NCI-H1105 treated with DMSO at 0.1 percent for 48 hours (cell line): Measurements from ENCODE around the gene SCAPER.

Experiments
- DNase-seq: peaks from one replicate; lab custom pipeline; 2025; lab: John Stamatoyannopoulos, UW

The SCAPER gene

GRCh38 chr15:76426941-76427340 lies 478.2 kb downstream of the SCAPER start:
- no peak for DNase-seq

GRCh38 chr15:76418352-76419140 lies 486.6 kb downstream of the SCAPER start:
- no peak for DNase-seq

- DNase-seq: no peak
Observed at GRCh38 chr15:76401285-76401684, 503.9 kb downstream of the SCAPER start.

DNA sequence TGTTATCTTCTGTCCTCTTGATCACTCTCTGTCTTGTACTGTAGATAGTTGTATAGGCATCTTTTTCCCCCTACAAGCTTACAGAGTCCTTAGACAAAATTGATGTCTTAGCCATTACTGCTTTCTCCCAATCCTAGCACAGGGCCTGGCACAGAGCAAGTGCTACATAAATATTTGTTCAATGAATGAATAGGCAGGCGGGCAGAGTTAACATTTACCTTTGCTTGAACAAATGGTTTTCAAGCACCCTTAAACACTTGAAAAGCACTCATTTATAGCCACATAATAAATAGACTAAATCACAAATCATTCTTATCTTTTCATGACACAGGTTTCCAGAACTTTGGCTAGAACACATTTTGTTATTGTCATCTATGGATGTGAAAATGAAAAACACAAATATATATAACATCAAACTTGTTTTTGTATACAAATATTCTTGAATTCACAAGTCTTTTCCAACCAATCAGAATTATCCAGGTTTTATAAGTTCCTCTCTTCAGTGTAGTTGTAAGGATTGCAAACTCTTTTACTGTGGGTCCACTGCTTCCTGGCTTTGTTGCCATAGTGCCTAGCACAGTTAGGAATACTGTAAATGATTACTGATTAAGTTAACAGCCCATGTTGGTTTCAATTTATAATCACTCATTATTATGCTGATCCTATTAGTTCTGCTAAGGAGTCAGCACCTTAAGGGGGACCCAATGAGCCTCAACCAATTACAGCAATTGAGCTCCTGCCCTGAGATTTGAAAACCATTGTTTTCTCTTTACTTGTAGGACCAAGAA lies 506.6 kb downstream of the SCAPER start:
- DNase-seq: peak; percentile 74

GRCh38 chr15:76393614-76394013 lies 511.5 kb downstream of the SCAPER start:
- DNase-seq: peak; percentile 84

DNA sequence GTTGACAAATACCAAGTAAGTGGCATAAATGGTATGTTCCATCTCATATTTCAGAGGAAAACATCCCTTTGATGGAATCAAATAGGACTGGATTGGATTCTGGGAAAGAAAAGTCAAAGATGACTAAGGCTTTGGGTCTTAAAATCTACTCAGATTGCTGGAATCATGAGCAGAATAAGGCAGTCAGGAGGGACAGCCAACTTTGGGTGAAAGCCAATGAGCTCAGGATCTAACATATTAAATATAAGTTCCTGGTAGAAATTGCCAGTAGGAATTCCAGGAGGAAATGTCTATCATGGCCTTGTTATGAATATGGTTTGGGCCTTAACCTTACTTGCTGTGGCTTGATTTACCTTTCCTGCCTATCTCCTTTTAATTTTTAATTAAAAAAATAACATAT lies 513.3 kb downstream of the SCAPER start:
- DNase-seq: no peak

- no peak for DNase-seq
Observed at GRCh38 chr15:76391309-76391708, 513.8 kb downstream of the SCAPER start.

- no peak for DNase-seq
Observed at GRCh38 chr15:76390571-76390970, 514.6 kb downstream of the SCAPER start.

GRCh38 chr15:76386926-76387325 lies 518.2 kb downstream of the SCAPER start:
- DNase-seq: no peak

GRCh38 chr15:76386178-76386577 lies 519.0 kb downstream of the SCAPER start:
- DNase-seq: no peak

DNA sequence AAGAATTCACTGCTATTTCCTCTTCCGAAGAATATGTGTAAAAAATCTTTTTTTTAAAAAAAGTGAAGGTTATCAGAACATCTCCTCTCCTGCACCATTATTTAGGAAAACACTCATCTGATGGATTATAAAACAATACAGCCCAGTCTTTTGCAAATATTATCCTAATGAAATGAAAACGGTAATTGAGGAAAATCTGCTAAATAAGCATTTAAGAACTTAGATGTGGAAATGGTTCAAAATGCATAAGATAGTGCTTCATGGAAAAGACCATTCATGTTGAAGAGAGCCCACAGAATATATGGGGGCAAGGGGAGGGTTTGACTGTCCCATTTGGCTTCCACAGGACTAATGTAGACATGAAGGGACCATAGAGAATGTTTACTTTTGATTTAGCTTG lies 520.7 kb downstream of the SCAPER start:
- DNase-seq: no peak

DNA sequence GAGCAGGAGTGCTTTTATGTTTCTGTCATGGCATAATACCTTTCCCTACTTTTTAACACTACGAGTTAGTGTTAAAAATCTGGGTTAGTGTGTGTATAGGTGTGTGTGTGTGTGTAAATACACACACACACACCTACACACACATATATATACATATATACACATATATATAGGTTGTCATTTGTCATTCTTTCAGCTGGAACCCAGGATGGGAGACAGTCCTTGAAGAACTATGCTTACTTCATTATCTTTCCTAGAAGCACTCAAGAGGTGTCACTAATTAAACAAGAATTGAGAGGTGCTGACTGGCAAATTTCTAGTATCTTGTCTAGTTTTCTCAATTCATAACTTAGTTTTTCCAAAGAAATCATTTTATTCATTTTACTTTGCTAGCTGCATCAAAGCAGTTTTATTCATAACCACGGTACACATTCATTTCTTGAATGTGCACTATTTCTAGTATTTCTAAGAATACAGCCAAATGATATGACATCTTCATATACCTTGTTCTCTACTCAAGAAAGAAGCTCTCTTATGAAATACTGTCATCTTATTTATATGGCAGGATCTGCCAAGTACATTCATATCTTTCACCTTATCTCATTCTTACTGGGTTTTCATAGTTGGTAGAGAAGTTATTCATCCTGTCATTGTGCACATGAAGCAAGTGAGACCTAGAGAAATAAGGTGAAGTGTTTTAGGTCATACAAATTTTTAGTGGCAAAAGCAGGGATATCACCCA lies 522.0 kb downstream of the SCAPER start:
- no peak for DNase-seq

DNA sequence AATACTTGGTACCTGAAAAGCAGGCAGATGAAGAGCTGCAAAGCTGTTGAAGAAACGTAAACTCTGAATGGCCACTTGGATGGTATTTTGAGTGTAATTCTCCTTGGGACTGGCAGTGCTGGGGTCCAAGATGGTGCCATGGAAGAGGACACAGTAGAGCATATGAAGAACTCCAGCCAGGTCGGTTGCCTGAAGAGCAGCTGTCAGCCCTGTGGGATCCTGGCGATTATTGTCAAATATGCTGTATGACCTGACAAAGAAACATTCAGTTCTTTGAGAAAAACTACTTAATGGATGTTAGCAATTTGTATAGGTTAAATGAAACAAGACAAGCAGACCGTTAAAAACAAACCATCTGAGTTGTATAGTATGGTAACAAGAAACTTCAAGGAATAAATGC lies 523.8 kb downstream of the SCAPER start:
- no peak for DNase-seq

- DNase-seq: no peak
Observed at GRCh38 chr15:76380249-76380648, 524.9 kb downstream of the SCAPER start.

DNA sequence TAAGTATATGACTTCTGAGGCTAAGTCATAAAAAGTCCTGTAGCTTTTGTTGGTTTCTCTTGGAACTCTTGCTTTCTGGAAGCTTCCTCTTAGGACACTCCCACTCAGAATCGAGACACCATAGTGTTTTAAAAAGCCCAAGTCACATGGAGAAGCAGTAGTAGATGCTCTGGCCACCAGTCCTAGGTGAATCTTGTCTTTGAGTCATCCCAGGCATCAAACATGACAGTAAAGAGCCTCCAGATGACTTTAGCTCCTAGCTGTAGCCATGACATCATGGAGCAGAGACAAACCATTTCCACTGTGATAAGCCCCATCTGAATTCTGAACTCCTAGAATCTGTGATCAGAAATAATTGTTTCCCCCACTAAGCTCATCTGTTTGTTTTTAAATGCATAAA lies 526.4 kb downstream of the SCAPER start:
- no peak for DNase-seq

GRCh38 chr15:76377751-76378150 lies 527.4 kb downstream of the SCAPER start:
- no peak for DNase-seq

DNA sequence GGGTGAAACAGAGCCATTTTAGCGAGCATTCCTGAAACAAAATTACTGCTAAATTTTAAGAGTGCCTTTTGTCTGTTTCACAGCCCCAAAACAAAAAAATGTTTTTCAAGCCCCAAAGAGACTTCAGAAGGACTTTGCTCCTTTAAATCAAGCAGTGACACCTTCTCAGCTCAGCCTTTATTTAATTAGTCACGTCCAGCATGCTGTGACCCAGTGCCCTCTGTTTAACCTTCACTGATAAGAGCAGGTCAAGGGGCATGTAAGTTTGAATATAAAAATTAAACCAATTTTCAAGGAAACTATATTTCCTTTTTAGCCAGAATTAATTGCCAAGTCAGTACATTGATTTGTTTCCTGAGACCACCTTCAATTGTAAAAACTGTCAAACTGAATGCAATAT lies 527.9 kb downstream of the SCAPER start:
- no peak for DNase-seq

GRCh38 chr15:76376816-76377215 lies 528.3 kb downstream of the SCAPER start:
- DNase-seq: no peak

- no peak for DNase-seq
Observed at GRCh38 chr15:76376029-76376428, 529.1 kb downstream of the SCAPER start.

GRCh38 chr15:76368122-76368621 lies 537.0 kb downstream of the SCAPER start:
- DNase-seq: no peak

DNA sequence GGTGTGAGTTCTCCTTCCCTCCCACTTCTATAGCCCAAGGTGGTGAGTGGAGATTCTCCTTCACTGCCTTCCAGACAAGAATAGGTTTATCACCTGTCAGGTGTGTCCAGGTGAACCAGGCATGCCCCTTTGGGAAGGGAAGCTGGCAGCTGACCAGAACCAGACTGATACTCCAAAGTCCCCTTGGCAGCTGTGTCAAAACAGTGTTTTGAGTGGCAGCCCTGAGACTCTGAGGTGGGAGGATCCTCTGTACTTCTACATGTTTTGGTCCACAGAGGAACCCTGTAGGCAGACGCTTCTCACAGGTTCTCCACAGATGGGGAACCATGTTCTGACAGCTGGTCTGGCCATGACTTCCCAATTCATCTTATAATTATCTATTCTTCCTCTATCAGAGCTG lies 538.4 kb downstream of the SCAPER start:
- peak; percentile 51 for DNase-seq

DNA sequence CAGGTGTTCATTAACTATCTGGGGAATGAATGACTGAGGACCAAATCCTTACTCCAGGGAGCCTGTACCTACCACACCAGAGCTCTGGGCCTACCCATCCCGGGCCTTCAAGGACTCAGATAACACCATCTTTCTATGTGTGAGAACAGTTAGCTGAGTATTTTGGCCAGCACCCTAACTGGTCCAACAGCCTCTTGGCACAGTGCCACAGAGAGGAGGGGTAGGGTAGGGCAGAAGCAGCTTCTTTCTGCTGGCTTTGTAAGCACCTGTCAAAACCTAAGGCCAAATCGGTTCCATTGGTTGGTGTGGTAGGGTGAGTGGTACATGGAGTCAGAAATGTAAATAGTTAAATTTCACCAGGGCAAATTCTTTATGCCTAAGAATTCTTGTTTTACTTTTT lies 541.9 kb downstream of the SCAPER start:
- DNase-seq: no peak

- DNase-seq: no peak
Observed at GRCh38 chr15:76360416-76360815, 544.7 kb downstream of the SCAPER start.
